Sciatic nerve (tissue), 2 donors: ENCODE measurements around the gene DERA. TPM values are rescaled to one million over a fixed set of nuclear protein-coding genes. Genes with fewer than 3 reads are reported as not detected.
"Not testable (repeated sequence)": the region's sequence is repeated elsewhere in the genome, so short reads cannot be mapped to it uniquely, and the experiment has no call there.

Source experiments
- ATAC-seq: fragments of 200-7000 bp; cut with Tn5 transposase; one replicate; pipeline ENCODE4 v1.9.1; 2020; ENCODE audit warnings: mild to moderate bottlenecking, moderate library complexity
- DNase-seq: peaks from one replicate; pipeline ENCODE4 v3.0.0-alpha.2; 2020; ENCODE audit warnings: low spot score
- intact Hi-C: fragments of 100-400 bp; cut with DNase I; formaldehyde crosslinking; loops from one replicate; pipeline ENCODE4 v1.14.2; 2022
- total RNA-seq: library from RNA; stranded (reverse); fragmentation: NEBNext Ultra II Directional; extraction: Animal tissue kit (Norgen Biotek cat#: 25700); gene quantifications from one replicate; pipeline ENCODE4 v1.2.1, GENCODE V29; 2021
- donor health status: DM: no; HTN: no; CAD: no.
- donor health status: DM: no; HTN: no; CAD: no.

The DERA gene
- total RNA-seq, 1 donor from 2014 or later = 35.3 TPM

DNA sequence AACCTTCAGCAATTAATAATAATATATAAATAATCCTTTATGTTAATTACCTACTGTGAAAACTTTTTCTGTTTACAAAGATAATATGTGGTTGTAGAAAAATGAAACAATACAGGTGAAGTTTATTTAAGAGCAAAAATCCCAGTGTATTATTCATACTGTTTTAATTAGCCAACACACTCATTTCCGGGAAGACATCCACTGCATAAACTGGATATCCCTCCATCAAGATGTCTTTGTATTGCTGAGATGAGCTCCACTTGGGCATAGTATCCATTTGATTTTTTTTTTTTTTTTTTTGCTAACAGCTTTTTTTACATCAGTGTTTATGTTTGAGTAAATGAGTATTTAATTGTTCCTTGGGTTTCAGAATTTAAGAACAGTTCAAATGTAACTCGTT is 13.7 kb upstream of the DERA start:
- intact Hi-C loops = no loop called here
- no peak for ATAC-seq

GRCh38 chr12:15899282-15899870 is 11.8 kb upstream of the DERA start:
- DNase-seq = no peak
- ATAC-seq = no peak
- intact Hi-C loops = no loop called here

More for the DNA sequence above, 13.7 kb upstream of the DERA start:
- DNase-seq = no peak

DNA sequence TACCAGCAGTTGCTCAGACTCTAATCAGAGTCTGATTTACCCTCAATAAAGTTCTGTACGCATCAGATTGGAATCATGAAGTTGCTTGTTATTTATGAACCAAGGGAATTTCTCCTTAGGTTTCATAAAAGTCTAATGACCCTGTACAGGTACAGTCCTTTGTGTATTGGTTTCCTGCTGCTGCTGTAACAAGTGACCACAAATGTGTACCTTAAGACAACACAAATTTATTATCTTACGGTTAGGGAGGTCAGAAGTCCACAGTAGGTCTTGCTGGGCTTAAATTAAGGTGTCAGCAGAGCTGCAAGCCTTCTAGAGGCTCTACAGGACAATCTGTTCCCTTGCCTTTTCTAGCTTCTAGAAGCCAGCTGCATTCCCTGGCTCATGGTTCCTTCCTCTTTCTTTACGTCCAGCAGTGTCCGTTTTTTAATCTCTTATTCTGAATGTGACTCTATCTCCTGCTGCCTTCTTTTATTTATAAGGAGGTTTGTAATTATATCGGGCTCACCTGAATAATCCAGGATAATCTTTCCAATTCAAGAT is 6.7 kb upstream of the DERA start:
- DNase-seq = no peak
- intact Hi-C loops = no loop called here
- ATAC-seq = no peak

DNA sequence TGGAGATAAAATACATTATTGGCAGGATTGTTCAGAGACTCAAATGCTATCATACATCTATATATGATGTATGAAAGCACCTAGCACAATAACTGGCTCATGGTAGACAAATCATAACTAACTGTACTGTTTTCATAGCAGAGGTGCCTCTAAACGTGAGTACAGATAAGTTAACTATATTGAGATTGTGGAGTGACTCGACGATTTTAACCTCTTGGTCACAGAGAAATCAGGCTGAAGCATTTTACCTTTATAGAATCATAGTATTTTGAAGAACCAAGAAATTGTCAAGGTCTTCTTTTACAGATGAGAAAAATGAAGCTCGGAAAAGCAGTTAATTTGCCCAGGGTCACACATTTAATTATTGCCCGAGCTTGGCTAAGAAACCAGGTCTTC is 666 bp upstream of the DERA start:
- intact Hi-C loops = no loop called here
- no peak for DNase-seq

GRCh38 chr12:15911931-15912330 is 799 bp downstream of the DERA start:
- DNase-seq, intact Hi-C loops: not testable (repeated sequence)
- ATAC-seq = peak; percentile 34

More for the DNA sequence above, 666 bp upstream of the DERA start:
- ATAC-seq = no peak

- DNase-seq, intact Hi-C loops, ATAC-seq: not testable (repeated sequence)
These were observed 3.0 kb downstream of the DERA start for GRCh38 chr12:15914131-15914530.

GRCh38 chr12:15918066-15918465 is 6.9 kb downstream of the DERA start:
- intact Hi-C loops = no loop called here
- DNase-seq (no peak), ATAC-seq (no peak)

- intact Hi-C loops = no loop called here
- ATAC-seq = no peak
- no peak for DNase-seq
These were observed 8.3 kb downstream of the DERA start for GRCh38 chr12:15919418-15919817.

DNA sequence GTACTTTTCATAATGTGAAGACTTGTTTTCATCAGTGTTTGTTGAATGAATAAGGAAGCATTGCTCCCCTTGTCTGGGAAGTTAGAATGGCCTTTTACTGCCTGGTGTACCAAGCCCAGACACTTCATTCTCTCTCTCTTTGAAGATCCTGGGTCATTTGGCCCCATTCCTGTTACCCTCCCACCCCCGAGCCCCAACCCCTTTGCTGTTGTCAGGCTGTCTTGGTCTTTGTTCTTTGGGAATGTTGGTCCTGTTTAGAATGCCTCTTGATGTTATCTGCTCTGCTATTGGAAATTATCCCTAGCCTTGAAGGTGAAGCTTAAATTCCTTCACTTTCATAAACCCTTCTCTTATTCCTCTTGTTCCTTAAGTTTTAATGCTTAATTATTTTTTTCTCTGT is 13.8 kb downstream of the DERA start:
- intact Hi-C loops = no loop called here
- DNase-seq (no peak), ATAC-seq (no peak)

DNA sequence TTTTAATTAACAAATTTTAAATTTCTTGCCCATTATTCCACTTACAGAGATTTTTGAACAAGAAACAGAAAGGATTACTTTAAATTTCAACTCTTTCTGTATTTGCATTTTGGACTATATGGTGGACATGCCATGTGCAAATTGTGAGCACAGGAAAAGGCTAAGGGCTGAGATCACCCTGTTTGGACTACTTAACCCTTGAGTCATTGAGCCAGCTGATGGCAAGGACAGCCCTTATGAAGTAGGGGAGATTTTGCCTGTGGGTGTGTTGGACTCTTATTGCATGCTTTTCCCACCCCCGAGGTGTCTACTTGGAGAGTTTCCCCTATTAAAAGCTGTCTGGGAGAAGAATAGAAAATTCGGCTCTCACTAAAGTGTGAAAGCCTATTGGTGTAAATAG is 17.2 kb downstream of the DERA start:
- DNase-seq (no peak), ATAC-seq (no peak)
- intact Hi-C loops = no loop called here

DNA sequence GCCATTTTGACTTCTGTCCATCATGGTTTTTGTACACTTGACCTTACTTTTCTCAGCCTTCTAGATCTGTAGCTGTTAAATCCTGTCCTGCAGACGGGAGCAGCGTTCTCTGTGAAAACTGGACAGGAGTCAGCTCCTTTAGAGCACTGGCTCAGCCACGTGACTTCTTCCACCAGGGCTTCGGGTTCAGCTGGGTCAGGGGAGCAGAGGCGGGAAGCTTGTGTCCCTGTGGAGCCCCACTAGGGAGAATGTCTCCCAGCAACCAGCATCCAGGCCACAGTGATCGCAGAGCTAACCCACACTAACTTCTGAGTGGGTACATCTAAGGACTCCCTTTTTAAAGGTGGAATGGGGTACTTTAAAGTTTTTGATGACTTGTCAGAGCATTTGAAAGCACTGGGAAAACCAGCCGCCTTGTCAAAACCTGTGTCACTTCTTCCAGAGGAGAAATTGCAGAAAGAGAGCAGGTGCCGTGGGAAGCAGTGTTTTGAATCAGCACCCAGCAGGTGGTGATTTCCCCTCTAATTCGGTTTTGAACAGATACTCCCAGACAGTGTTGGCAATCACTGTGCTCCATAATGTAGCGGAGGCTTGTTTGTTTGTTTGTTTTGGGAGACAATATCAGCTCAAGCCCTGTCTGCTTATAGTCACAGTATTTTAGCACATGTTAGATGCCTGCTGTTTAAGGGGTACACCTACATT is 17.9 kb downstream of the DERA start:
- DNase-seq = no peak
- intact Hi-C loops = no loop called here
- ATAC-seq = peak; percentile 73

- intact Hi-C loops = no loop called here
- ATAC-seq (no peak), DNase-seq (no peak)
These were observed 20.5 kb downstream of the DERA start for GRCh38 chr12:15931590-15932053.

DNA sequence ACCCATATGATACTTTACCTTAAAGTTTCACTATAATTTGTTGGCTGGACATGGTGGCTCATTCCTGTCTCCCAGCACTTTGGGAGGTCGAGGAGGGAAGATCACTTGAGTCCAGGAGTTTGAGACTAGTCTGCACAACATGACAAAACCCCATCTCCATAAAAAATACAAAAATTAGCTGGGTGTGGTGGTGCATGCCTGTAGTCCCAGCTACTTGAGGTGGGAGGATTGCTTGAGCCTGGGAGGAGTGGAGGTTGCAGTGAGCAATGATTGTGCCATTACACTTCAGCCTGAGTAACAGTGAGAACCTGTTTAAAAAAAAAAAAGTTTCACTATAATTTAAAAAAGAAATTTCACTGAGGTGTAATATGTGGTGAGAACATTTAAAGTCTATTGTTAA is 21.2 kb downstream of the DERA start:
- intact Hi-C loops = no loop called here
- DNase-seq (no peak), ATAC-seq (no peak)

DNA sequence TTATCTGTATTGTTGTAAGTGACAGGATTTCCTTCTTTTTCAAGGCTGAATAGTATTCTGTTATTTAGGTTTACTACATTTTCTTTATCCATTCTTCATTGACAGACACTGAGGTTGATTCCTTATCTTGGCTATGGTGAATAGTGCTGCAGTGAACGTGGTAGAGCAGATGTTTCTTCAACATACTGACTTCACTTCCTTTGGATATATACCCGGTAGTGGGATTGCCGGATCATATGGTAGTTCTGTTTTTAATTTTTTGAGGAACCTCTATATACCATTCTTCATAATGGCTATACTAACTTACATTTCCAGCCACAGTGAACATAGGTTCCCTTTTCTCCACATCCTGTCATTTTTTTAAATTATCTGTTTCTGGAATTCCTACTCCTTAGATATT is 21.8 kb downstream of the DERA start:
- no peak for DNase-seq
- no peak for ATAC-seq
- intact Hi-C loops = no loop called here

- intact Hi-C loops = no loop called here
- ATAC-seq = no peak
- DNase-seq = no peak
These were observed 22.6 kb downstream of the DERA start for GRCh38 chr12:15933751-15934150.

DNA sequence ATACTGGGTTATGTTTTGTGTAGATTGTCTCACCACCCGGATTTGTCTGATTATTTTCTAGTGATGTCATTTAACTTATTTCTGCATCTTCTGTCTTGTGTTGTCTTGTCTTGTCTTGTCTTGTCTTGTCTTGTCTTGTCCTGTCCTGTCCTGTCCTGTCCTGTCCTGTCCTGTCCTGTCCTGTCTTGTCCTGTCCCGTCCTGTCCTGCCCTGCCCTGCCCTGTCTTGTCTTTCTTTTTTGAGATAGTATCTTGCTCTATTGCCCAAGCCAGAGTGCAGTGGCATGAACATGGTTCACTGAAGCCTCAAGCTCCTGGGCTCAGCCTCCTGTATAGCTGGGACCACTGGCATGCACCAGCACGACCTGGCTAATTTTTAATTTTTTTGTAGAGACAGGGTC is 25.6 kb downstream of the DERA start:
- DNase-seq (no peak), ATAC-seq (no peak)
- intact Hi-C loops = no loop called here

DNA sequence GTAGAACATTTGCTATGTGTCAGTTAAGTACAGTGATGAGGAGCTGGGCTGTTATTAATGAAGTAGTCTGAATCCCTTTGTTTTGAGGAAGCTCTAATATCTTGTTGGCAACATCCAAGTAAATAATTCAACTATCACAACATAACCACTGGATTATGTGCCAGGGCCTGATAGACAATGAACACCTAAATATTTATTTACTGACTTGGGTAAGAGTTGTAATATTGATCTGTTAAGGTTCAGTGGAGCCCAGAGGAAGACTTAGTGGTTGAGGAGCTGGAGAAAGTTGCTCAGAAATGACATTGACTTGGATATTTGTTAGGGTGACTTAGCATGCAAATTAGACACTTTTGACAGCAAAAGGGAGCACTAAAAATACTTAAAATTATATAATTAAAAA is 26.8 kb downstream of the DERA start:
- intact Hi-C loops = no loop called here
- DNase-seq (no peak), ATAC-seq (no peak)

- no peak for DNase-seq
- ATAC-seq = no peak
- intact Hi-C loops = no loop called here
These were observed 28.0 kb downstream of the DERA start for GRCh38 chr12:15939111-15939510.

DNA sequence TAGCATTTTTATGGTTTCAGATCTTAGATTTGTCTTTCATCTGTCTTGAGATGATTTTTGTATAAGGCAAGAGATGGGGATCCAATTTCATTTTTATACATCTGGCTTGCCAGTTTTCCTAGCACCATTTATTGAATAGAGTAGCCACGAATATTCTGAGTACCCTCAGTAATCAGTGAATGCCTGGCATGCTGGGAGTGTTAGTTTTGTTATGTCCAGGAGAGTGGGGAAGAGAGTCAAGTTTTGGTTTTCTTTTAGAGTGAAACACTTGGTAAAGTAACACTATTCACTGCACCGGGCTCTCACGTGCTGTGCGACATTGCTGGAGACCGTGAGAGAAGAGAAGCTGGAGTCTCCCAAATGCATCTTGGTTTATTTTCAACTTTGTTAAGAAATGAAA is 31.3 kb downstream of the DERA start:
- no peak for DNase-seq
- ATAC-seq = no peak
- intact Hi-C loops = no loop called here

DNA sequence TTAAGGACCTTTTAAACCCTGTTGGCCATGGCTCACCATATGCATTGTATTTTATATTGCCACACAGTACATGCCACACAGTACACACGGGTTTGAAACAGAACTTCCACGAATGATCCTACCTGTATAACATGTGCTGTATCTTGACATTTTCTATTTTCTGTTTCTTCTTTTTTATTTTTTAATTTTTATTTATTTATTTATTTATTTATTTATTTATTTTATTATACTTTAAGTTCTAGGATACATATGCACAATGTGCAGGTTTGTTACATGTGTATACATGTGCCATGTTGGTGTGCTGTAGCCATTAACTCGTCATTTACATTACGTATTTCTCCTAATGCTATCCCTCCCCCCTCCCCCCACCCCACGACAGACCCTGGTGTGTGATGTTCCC is 32.4 kb downstream of the DERA start:
- intact Hi-C loops, DNase-seq, ATAC-seq: not testable (repeated sequence)

- ATAC-seq, DNase-seq, intact Hi-C loops: not testable (repeated sequence)
These were observed 37.3 kb downstream of the DERA start for GRCh38 chr12:15948461-15948860.
